A673 (cell line): ENCODE measurements around the gene MYCN. TPM values are rescaled to one million over a fixed set of nuclear protein-coding genes. Genes with fewer than 3 reads are reported as not detected.

Experiments used
- BruUV-seq: library from RNA; stranded (reverse); fragments of 400-500 nt; replicated peaks from 2 replicates; lab custom pipeline; 2021; lab: Mats Ljungman, UMichigan
- CTCF ChIA-PET: fragments of 300-600 bp; sonication (Branson Sonifier 250); formaldehyde crosslinking; loops from one replicate; lab custom pipeline; 2022; ENCODE audit warnings: antibody characterized with exemption; lab: Charles Lee
- POLR2A ChIA-PET: fragments of 300-600 bp; sonication (Branson Sonifier 250); formaldehyde crosslinking; loops from one replicate; lab custom pipeline; 2022; ENCODE audit warnings: antibody characterized with exemption; ENCODE audit not compliant: low non-redundant PET; lab: Charles Lee
- DNase-seq: peaks from one replicate; pipeline ENCODE4 v3.0.0-alpha.2; 2015; ENCODE audit warnings: low spot score
- H3K27ac ChIP-seq: fragments of 200-600 bp; sonication (generic); 2 replicates; pipeline ENCODE4 v1.5.1; 2016; ENCODE audit warnings: mixed run types, low read depth, mild to moderate bottlenecking, mixed read lengths, antibody characterized with exemption, low read length; ENCODE audit not compliant: poor library complexity, severe bottlenecking
- H3K27me3 ChIP-seq: fragments of 200-600 bp; sonication (generic); replicated peaks from 2 replicates; pipeline ENCODE4 v1.6.1; 2017; ENCODE audit warnings: mixed run types, low read depth, mild to moderate bottlenecking, mixed read lengths, antibody characterized with exemption, low read length; ENCODE audit not compliant: insufficient read depth, poor library complexity
- H3K36me3 ChIP-seq: fragments of 200-600 bp; sonication (generic); 2 replicates; pipeline ENCODE4 v1.6.1; 2016; ENCODE audit warnings: mixed run types, mild to moderate bottlenecking, mixed read lengths, antibody characterized with exemption, low read length; ENCODE audit not compliant: insufficient read depth, poor library complexity, severe bottlenecking
- H3K4me1 ChIP-seq: fragments of 200-600 bp; sonication (generic); 2 replicates; pipeline ENCODE4 v1.6.1; 2017; ENCODE audit warnings: mixed run types, mild to moderate bottlenecking, mixed read lengths, antibody characterized with exemption, low read length; ENCODE audit not compliant: insufficient read depth, poor library complexity, severe bottlenecking
- H3K4me3 ChIP-seq: fragments of 200-600 bp; sonication (generic); 2 replicates; pipeline ENCODE4 v1.5.1; 2016; ENCODE audit warnings: low read depth, mixed run types, mild to moderate bottlenecking, mixed read lengths, low read length; ENCODE audit not compliant: poor library complexity, severe bottlenecking
- H3K9me3 ChIP-seq: fragments of 200-600 bp; sonication (generic); 2 replicates; pipeline ENCODE4 v1.6.1; 2016; ENCODE audit warnings: mixed run types, low read depth, mild to moderate bottlenecking, mixed read lengths, antibody characterized with exemption, low read length; ENCODE audit not compliant: poor library complexity, severe bottlenecking
- CTCF ChIP-seq: fragments of 300-800, 200-600 bp; sonication (generic); conservative IDR thresholded peaks from 2 replicates; pipeline ENCODE4 v1.5.1; 2017; ENCODE audit warnings: low read depth, mild to moderate bottlenecking, antibody characterized with exemption, low read length, moderate library complexity, mixed read lengths
- EZH2 ChIP-seq: fragments of 200-600 bp; sonication (generic); IDR thresholded peaks from 2 replicates; pipeline ENCODE4 v1.6.1; 2017; ENCODE audit warnings: borderline replicate concordance, low read depth, mild to moderate bottlenecking, mixed read lengths, antibody characterized with exemption, low read length; ENCODE audit not compliant: poor library complexity, severe bottlenecking
- intact Hi-C: fragments of 100-400 bp; cut with micrococcal nuclease; formaldehyde crosslinking; loops from one replicate; pipeline ENCODE4 v1.10.0; 2022; ENCODE audit not compliant: unreplicated experiment
- total RNA-seq: library from RNA; stranded (reverse); gene quantifications from 2 replicates; pipeline ENCODE4 v1.2.3, GENCODE V29; 2021

The MYCN gene
- total RNA-seq, 1 experiment from 2014 or later = 2.8 TPM

- ChIA-PET POLR2A (interaction anchor here (0.6 kb wide), 1 partner anchor 91 kb away, joined by 4 read pairs; no protein-coding TSS in a partner anchor), CTCF (no interaction called here)
- Histone ChIP-seq H3K27ac (no peak overlapping the region), H3K36me3 (peaks cover 10% of the 10 kb centered on the region), H3K4me3 (peak overlapping the region; percentile 60), H3K27me3 (no peaks in the 10 kb centered on the region), H3K9me3 (no peaks in the 10 kb centered on the region), H3K4me1 (peaks cover 19% of the 10 kb centered on the region)
- intact Hi-C loops = loop anchor here (5.0 to 10.0 kb wide), 5 partner anchors 283 to 815 kb away; no protein-coding TSS in a partner anchor
- DNase-seq = peak; percentile 25
- BruUV-seq = no TSS peak
- no peak for TF ChIP-seq CTCF
- TF ChIP-seq EZH2 = no peak
These were observed 1.7 kb downstream of the MYCN start for GRCh38 chr2:15941871-15942710.

GRCh38 chr2:15942711-15943345, 2.5 kb downstream of the MYCN start:
- ChIA-PET CTCF (interaction anchor here (0.5 to 0.7 kb wide), 3 partner anchors 8 to 559 kb away, joined by 3 to 8 read pairs (median 7); no protein-coding TSS in a partner anchor), POLR2A (no interaction called here)
- Histone ChIP-seq H3K27ac (peak overlapping the region; percentile 14), H3K4me1 (peaks cover 19% of the 10 kb centered on the region), H3K36me3 (peaks cover 10% of the 10 kb centered on the region), H3K27me3 (no peaks in the 10 kb centered on the region), H3K4me3 (peak overlapping the region; percentile 60), H3K9me3 (no peaks in the 10 kb centered on the region)
- intact Hi-C loops = loop anchor here (5.0 to 10.0 kb wide), 5 partner anchors 282 to 814 kb away; no protein-coding TSS in a partner anchor
- TF ChIP-seq EZH2 (no peak), CTCF (no peak)
- BruUV-seq = no TSS peak
- no peak for DNase-seq

- peak; percentile 96 for DNase-seq
- CTCF ChIA-PET = interaction anchor here (0.5 to 0.7 kb wide), 4 partner anchors 9 to 558 kb away, joined by 3 to 8 read pairs (median 6); no protein-coding TSS in a partner anchor
- Histone ChIP-seq H3K4me3 (peak overlapping the region; percentile 60), H3K27me3 (no peaks in the 10 kb centered on the region), H3K27ac (peak overlapping the region; percentile 43), H3K9me3 (no peaks in the 10 kb centered on the region), H3K4me1 (peaks cover 19% of the 10 kb centered on the region), H3K36me3 (peaks cover 10% of the 10 kb centered on the region)
- TF ChIP-seq CTCF (peak; percentile 78), EZH2 (no peak)
- intact Hi-C loops = loop anchor here (5.0 to 10.0 kb wide), 5 partner anchors 281 to 814 kb away; no protein-coding TSS in a partner anchor
- POLR2A ChIA-PET = no interaction called here
- no TSS peak for BruUV-seq
These were observed 3.3 kb downstream of the MYCN start for GRCh38 chr2:15943378-15944280.
